ENCODE data around the gene PTAFR. TPM values are rescaled to one million over a fixed set of nuclear protein-coding genes. Genes with fewer than 3 reads are reported as not detected.
"Not testable (repeated sequence)": the region's sequence is repeated elsewhere in the genome, so short reads cannot be mapped to it uniquely, and the experiment has no call there.

Gene PTAFR
- total RNA-seq, 2 donors from 2014 or later, result 2.3 to 3.6 TPM

DNA sequence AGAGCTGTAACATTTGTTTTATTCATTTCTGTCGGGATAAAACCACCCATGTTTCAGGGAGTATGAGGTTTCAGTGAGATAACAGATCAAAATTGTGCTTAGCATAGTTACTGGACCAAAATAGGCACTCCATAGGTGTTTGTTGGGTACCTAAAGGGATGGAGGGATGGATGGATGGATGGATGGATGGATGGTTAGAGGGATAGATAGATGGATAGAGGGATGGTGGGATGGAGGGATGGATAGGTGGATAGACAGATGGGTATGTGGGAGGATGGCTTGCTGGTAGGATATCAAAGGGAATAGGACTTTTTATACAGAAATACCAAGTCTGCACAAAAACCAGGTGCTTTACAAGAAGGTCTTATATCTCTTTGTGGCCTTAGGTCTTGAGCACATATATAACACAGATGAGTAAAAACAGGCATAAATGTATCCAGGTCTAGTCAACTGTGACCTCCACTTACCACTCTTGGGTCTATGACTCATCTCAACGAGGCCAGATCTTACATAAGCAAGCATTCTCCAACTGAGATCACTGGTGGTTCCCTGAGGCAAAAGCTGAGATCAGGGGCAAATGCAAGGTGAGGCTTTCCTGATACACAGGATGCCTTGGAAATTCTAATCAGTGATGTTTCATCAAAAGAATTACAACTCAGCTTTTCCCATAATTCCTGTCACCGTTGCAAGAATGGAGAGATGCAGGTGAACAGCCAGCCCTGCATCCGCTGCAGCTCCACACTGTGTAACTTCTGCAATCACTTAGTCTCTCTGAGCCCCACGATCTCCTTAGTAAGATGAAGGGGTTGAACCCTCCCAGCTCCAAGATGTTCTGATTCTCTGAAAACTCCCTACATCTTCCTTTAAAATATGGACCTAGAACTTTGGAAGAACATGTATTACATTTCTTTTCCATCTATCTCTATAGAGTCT lies 32.0 kb downstream of the PTAFR start:
- Histone ChIP-seq H3K4me3 (no peak overlapping the region), H3K36me3 (replicated peaks in 1 of 2; ENCODE audit: insufficient read depth in 1 of 2, low read depth in 2 of 2) (no peaks in the 10 kb centered on the region), H3K9me3 (no peaks in the 10 kb centered on the region), H3K27me3 (no peaks in the 10 kb centered on the region), H3K27ac (no peak overlapping the region), H3K4me1 (no peaks in the 10 kb centered on the region)
- intact Hi-C loops (cut with DNase I), result no loop called here
- DNase-seq (no peak), ATAC-seq (no peak)
- no peak for TF ChIP-seq POLR2A (IDR thresholded peaks at IDR 0.05)
- TF ChIP-seq, protein P1, sequence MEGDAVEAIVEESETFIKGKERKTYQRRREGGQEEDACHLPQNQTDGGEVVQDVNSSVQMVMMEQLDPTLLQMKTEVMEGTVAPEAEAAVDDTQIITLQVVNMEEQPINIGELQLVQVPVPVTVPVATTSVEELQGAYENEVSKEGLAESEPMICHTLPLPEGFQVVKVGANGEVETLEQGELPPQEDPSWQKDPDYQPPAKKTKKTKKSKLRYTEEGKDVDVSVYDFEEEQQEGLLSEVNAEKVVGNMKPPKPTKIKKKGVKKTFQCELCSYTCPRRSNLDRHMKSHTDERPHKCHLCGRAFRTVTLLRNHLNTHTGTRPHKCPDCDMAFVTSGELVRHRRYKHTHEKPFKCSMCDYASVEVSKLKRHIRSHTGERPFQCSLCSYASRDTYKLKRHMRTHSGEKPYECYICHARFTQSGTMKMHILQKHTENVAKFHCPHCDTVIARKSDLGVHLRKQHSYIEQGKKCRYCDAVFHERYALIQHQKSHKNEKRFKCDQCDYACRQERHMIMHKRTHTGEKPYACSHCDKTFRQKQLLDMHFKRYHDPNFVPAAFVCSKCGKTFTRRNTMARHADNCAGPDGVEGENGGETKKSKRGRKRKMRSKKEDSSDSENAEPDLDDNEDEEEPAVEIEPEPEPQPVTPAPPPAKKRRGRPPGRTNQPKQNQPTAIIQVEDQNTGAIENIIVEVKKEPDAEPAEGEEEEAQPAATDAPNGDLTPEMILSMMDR (IDR thresholded peaks at IDR 0.05), result no peak
- WGBS, 2 donors, result 59 to 66% methylated on average over 5 of the region's 5 CpGs

DNA sequence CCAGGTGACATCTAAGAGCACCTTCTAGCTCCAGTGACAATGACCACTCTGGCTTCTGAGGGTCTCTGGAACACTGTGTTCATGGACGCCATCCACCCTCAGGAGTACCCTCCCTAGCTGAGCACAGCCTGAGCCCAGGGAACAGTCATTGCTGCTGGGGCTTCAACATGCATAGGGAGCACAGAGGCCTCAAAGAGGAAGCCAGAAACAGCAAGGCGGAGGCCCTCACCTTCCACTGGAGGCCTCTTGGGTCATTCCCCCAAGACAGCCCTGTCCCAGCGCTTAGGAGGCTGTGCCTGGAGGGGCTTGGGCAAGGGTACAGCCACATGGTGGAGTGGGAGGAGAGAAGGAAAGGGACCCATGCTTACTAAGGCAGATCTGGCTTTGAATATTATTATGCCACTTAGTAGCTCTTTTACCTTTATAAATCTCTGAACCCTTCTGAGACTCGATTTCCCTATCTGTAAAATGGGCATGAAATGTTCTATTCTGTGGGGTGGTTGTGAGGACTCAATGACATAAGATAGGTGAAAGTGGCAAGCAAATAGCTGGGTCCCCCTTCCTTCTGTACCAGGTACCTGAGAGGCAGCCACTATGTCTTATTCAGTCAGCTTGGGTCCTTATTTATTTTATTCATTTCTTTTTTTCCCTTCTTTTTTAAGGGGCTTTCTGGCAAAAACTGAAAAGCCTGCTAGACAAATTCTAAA lies 32.8 kb downstream of the PTAFR start:
- Histone ChIP-seq H3K9me3 (no peaks in the 10 kb centered on the region), H3K27me3 (no peaks in the 10 kb centered on the region), H3K4me3 (no peak overlapping the region), H3K4me1 (no peaks in the 10 kb centered on the region), H3K36me3 (replicated peaks in 1 of 2; ENCODE audit: insufficient read depth in 1 of 2, low read depth in 2 of 2) (no peaks in the 10 kb centered on the region), H3K27ac (no peak overlapping the region)
- ATAC-seq (no peak), DNase-seq (no peak)
- WGBS, 2 donors, result 79 to 82% methylated on average over 2 to 4 of the region's 4 CpGs
- TF ChIP-seq POLR2A (IDR thresholded peaks at IDR 0.05), result no peak
- TF ChIP-seq, protein P1 (IDR thresholded peaks at IDR 0.05), result no peak
- intact Hi-C loops (cut with DNase I), result no loop called here

- Histone ChIP-seq H3K27me3 (no peaks in the 10 kb centered on the region), H3K27ac (no peak overlapping the region), H3K9me3 (no peaks in the 10 kb centered on the region), H3K4me1 (no peaks in the 10 kb centered on the region), H3K4me3 (no peak overlapping the region), H3K36me3 (replicated peaks in 1 of 2; ENCODE audit: insufficient read depth in 1 of 2, low read depth in 2 of 2) (no peaks in the 10 kb centered on the region)
- no peak for DNase-seq
- ATAC-seq, result no peak
- WGBS, 2 donors, result 73 to 80% methylated on average over 2 of the region's 2 CpGs
- no peak for TF ChIP-seq POLR2A (IDR thresholded peaks at IDR 0.05)
- TF ChIP-seq, protein P1 (IDR thresholded peaks at IDR 0.05), result no peak
- intact Hi-C loops (cut with DNase I), result no loop called here
Observed at GRCh38 chr1:28141685-28142084, 34.8 kb downstream of the PTAFR start.

DNA sequence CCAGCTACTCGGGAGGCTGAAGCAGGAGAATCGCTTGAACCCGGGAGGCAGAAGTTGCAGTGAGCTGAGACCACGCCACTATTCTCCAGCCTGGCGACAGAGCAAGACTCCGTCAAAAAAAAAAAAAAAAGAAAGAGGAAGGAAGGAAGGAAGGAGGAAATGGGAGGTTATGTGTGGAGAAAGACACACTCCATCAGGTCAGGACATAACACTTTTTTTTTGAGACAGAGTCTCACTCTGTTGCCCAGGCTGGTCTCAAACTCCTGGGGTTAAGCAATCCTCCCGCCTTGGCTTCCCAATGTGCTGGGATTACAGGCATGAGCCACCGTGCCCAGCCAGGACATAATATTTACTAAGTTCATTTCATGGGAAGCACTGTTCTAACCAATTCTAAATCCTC lies 36.6 kb downstream of the PTAFR start:
- H3K4me3 ChIP-seq; H3K27me3 ChIP-seq; ATAC-seq; H3K36me3 ChIP-seq (replicated peaks in 1 of 2; ENCODE audit: insufficient read depth in 1 of 2, low read depth in 2 of 2); DNase-seq; H3K27ac ChIP-seq; intact Hi-C loops (cut with DNase I); H3K4me1 ChIP-seq; H3K9me3 ChIP-seq: not testable (repeated sequence)
- WGBS, 2 donors, result 72 to 73% methylated on average over 8 of the region's 8 CpGs

DNA sequence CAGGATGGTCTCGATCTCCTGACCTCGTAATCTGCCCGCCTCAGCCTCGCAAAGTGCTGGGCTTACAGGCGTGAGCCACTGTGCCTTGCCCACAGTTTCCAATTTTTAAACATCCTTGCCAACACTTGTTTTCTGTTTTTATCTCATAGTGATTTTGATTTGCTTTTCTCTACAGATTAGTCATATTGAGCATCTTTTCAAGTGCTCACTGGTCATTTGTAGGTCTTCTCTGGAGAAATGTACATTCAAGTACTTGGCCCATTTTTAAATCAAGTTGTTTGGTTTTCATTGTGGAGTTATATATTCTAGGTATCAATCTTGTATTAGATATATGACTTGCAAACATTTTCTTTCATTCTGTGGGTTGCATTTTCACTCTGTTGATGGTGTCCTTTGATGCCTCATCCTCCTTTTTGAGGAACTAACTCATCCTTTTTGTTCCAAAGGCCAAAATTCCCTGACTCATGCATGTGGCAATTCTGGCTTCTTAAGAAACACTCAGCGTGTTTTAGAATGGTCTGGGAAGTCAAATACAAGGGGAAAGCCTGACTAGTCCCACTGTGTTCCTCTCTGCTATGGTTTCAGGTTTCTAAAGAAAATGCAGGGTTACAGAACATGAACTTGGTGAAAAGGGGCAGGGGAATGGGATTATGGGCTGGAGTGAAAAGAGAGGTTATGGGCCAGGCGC lies 37.3 kb downstream of the PTAFR start:
- no peak for ATAC-seq
- WGBS, 2 donors, result 82 to 87% methylated on average over 7 of the region's 7 CpGs
- Histone ChIP-seq H3K9me3 (no peaks in the 10 kb centered on the region), H3K4me3 (no peak overlapping the region), H3K27ac (no peak overlapping the region), H3K36me3 (replicated peaks in 1 of 2; ENCODE audit: insufficient read depth in 1 of 2, low read depth in 2 of 2) (no peaks in the 10 kb centered on the region), H3K27me3 (no peaks in the 10 kb centered on the region), H3K4me1 (no peaks in the 10 kb centered on the region)
- DNase-seq, result peak in 1 of 4 donors; percentile 56
- TF ChIP-seq, protein P1 (IDR thresholded peaks at IDR 0.05), result no peak
- TF ChIP-seq POLR2A (IDR thresholded peaks at IDR 0.05), result no peak
- intact Hi-C loops (cut with DNase I), result no loop called here

Measured in body of pancreas (tissue), 4 donors.